HG03139 (cell line): ENCODE measurements around the gene F2RL2.
"Not testable (repeated sequence)": the region's sequence is repeated elsewhere in the genome, so short reads cannot be mapped to it uniquely, and the experiment has no call there.

Experiments used
- ATAC-seq: cut with Tn5 transposase; IDR thresholded peaks from one replicate; pipeline ENCODE4 v1.9.1; 2021; ENCODE audit not compliant: unreplicated experiment

The F2RL2 gene

DNA sequence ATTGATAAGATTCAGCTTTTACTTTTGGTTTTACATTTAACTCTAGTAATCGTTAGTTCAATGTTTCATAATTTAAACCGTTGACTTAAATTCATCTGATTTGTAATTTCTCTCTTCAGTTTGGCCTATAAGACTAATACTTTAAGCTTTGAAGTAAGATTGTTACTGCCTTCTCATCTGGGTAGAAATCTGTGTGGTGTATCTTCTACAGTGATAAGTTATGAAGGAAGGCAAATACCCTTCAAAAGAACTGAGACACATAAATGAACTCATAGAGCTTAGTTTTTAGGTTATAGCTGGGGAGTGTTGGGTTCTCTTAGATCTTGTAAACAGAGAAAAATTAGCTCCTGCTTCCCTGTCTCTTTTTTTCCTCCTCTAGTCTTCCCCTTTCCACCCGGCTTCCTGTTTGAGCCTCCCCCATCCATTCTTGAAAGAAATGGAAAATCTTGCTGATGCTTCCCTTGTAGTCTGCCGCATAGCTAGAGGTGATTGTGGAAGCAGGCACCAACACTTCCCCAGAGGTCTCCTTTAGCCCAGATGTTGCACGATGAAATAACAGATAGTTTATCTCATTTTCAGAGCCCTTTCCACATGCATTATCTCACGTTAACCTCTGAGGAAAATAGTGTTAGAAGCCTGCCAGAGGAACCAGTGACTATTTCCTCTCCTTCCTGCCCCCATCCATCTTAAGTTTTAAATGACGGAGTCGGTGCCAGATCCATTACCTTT lies 2.0 kb upstream of the F2RL2 start:
- ATAC-seq = no peak

DNA sequence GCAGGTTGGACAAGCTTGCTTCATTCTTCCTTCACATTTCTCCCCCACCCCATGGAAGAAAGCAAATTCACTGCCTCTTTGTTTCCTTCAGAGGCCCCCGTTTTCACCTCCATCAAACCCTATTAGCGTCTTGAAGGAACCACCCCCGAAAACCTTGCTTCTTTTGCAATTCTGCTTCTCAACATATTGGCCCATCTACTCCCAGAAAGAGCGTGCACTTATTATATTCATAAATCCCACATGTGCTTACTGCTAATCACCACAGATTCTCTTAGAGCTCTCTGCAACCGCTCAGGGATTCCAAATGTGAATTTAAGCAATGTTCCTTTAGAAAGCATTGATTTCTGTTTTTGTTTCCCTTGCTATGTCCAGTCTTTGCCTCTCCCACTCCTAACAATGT lies 1.1 kb downstream of the F2RL2 start:
- no peak for ATAC-seq

DNA sequence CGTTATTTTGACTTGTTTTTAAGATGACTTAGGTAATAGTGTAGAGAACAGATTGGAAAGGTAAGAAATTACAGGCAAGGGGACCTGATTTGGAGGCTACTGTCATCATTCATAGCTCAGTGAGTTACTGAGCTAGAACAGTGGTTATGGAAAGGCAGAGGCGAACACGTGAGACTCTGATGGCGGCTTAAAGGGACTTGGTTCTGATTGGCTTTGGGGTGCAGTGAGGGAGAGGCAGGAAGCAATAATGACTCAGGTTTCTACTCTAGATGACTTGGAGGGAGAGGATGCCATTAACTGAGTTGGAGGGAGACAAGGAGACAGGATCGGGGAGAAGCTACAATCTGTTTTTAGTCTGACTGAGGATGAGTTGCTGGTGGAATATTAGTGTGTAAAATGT lies 3.0 kb downstream of the F2RL2 start:
- no peak for ATAC-seq

DNA sequence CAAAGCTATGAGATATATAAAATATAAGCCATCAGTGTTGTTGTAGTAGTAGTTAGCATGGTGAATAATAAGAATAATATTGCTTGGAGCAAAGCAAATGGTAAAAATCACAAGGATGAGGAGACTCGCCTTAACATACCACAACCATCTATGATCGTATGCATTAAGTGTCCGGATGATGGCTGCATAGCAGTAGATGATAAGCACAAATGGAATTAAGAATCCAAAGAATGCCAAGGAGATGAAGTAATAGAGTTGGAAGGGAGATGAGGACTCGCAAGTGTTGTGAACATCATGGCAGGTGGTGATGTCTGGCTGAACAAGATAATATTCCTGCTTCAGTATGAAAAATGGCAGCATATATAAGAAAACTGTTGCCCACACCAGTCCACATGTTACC lies 5.5 kb downstream of the F2RL2 start:
- ATAC-seq = no peak

DNA sequence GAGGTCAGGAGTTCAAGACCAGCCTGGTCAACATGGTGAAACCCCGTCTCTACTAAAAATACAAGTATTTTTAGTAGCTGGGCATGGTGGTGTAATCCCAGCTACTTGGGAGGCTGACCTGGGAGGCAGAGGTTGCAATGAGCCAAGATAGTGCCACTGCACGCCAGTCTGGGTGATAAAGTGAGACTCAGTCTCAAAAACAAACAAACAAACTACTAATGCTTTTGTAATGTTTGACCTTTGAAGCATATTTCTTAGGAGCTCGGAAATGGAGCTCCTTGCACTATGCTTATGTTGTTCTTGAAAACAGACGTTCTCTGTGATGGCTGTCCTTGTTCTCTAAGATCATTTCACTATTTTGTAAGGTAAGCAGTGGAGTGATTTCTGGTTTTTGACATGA lies 6.0 kb downstream of the F2RL2 start:
- ATAC-seq = no peak

DNA sequence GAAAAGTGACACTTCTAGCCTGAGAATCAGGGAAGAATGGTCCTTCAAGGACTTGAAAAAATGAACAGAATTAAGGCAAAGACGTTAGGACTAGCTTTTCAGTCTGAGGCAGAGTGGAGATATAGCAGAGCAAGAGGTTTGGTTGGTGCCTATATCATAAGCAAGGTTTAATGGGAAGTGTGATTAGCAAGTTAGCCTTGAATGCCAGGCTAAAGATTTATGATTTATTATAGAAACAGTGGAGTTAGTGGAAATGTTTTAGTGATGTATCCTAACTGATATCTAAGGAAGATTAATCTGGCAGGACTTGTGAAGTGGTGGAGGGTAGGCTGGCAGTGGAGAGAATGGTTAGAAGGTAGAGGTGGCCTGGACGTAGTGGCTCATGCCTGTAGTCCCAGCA lies 7.0 kb downstream of the F2RL2 start:
- no peak for ATAC-seq

DNA sequence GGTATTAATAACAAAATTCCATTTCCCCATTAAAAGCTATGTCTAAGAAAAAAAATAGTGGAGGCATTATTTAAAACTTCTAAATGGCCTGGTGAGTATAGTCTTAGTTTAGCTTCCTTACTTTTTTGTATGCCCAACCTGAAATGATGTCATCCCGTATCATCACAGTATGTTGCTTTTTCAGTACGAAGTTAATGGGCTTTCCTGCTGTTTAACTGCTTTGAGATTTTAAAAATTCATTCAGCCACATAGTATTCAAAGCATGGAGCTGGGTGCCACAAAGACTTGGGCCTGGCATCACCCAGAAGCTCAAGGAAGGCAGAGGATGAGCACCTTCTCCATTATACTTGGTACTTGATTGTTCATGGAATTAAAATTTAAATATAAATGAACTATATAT lies 7.4 kb downstream of the F2RL2 start:
- no peak for ATAC-seq

DNA sequence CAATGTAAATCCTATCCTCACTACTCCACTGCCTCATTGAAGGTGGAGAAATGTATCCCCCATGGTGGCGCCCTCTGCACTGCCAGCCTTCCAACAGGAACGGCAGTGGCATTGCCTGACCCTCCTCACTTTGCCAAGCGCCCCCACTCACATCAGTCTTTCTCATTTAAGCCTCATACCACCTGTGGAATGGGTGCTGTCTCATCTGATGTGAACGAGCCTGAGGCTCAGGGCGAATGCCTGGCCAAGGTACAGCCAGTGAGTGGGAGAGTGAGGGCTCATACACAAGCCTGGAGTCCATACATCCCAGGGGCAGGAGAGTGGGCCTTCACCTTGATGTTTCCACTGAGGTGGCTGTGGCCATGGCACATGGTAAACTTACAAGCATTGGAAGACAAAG lies 10.3 kb downstream of the F2RL2 start:
- ATAC-seq = no peak

DNA sequence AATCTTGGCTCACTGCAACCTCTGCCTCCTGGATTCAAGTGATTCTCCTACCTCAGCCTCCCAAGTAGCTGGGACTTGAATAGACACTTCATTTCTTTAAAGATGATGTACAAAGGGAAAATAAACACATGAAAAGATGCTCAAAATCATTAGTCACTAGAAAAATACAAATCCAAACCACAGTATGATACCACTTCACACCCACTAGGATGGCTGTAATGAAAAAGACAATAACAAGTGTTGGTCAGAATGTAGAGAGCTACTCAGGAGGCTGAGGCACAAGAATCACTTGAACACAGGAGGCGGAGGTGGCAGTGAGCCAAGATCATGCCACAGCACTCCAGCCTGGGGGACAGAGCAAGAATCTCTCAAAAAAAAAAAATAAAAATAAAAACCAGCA lies 13.0 kb downstream of the F2RL2 start:
- ATAC-seq = no peak

DNA sequence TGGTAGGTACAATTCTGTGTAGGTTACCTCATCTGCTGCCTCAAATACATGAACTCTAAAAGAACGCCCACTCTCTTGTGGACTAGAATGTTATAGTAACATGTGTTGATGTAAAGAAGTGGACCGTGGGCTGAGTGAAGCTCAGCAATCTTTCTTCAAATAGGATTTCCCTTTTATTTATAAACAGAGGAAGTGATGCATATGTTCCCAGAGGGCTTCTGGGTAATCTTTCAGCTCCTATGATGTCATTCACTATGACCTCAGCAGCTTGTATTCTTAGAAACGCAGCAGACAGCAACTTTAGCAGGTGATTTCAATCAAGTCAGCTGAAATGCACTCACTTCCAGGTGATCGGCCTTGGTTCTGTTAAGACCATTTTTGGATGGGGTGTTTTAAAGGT lies 14.4 kb downstream of the F2RL2 start:
- ATAC-seq = no peak

DNA sequence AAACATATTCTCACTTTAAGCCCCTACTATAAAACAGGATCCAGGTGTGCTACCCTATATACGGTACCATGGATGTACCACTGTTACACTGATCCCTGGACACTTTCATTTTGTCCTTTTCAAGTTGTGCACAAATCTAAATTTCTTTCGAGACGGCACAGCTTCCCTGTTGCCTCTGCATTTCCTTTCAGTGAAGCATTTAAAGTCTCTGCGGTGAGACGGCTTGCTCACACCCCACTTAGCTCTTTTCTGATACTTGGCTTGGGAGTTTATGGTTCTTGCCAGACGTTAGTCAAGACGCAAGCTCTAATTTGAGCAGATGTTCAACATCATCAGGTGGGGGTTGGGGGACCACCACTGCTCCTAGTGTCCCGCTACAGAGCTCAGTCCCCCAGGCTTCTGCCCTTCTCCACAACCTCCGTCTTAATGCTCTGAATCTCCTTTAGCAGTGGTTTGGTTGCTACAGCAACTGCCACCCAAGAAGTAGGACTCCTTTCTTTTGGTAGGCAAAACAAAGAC lies 15.8 kb downstream of the F2RL2 start:
- no peak for ATAC-seq

DNA sequence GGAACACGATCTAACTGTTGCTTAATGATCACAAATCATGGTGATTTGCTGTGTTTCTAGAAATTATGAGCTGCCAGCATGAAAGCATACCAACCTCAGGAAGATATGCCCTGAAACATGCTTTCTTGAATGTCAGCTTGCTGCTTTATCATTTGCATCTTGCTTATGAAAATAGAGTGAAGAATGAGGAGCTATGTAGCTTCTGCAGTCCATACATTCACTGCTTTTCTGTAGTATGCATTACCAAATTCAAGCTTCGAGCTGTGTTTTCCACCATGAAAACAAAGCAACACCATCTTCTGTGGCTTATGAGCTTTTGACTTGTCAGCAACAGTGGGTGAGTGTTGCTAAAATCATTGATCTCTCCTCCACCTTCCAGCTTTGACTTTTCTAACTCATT lies 16.5 kb downstream of the F2RL2 start:
- ATAC-seq = no peak

DNA sequence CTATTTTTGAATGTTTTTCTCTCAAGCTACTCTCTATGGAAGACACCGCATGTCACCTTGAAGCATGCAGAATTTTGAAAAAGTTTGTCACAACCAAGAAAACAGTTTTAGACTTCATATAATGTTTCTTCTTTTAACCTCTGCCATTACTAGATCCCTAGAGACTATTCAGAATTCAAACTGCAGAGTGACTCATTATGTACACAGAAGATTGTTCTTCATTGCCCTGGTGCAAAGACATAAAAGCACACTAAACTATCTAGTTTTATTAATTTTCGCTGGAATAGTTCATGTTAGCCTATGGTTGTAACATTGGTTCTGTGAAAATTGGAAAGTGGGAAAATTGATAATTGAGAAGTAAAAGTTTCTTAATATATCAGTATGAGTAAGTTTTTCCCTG lies 18.4 kb downstream of the F2RL2 start:
- no peak for ATAC-seq

DNA sequence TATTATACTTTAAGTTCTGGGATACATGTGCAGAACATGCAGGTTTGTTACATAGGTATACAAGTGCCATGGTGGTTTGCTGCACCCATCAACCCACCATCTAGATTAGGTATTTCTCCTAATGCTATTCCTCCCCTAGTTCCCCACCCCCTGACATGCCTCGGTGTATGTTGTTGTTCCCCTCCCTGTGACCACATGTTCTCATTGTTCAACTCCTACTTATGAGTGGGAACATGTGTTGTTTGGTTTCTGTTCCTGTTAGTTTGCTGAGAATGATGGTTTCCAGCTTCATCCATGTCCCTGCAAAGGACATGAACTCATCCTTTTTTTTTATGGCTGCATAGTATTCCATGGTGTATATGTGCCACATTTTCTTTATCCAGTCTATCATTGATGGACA lies 19.2 kb downstream of the F2RL2 start:
- not testable (repeated sequence) for ATAC-seq

DNA sequence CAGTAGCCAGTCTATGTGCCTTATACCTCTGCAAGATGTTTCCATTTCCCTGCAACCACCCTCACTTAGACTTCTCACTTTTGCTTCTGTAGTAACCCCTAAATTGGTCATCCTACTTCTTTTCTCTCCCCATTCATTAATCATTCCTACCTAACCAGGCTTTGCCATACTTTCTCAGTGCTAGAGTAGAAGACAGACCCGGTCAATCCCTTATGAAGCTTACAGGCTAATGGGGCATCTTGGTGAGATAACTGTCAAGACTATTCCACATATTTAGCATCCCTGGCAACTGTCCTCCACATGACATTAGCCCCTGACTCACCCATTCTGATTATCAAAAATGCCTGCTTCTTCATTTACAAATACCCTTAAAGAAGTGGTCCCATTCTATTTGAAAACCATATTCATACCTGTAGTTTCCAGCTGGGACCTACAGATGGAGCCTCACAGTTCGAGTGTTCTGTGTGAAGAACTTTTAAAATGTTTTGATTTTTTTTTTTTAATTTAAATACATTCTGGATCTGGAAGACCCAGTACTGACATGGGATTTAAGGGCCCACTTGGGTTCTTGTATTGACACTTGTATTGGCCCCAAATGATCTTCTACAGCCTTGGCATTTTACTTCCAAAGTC lies 21.0 kb downstream of the F2RL2 start:
- ATAC-seq = no peak

DNA sequence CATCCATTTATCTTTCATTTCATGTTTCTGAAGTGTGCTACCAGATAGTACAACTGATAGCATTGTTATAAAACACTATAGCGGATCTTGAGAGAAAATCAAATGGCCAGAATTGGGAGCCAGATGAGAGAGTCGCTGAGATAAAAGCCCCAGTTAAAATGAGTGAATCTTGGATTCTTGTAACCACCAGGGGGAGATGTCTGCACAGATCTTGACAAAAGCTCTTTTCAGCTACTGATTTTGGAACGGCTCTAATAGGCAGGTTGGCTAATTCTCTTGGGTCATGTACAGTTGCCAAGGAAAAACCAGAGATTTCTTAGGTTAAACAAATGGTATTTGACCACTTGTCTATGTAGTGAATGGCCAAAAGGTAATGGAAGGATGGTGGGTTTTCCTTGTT lies 21.7 kb downstream of the F2RL2 start:
- ATAC-seq = no peak

DNA sequence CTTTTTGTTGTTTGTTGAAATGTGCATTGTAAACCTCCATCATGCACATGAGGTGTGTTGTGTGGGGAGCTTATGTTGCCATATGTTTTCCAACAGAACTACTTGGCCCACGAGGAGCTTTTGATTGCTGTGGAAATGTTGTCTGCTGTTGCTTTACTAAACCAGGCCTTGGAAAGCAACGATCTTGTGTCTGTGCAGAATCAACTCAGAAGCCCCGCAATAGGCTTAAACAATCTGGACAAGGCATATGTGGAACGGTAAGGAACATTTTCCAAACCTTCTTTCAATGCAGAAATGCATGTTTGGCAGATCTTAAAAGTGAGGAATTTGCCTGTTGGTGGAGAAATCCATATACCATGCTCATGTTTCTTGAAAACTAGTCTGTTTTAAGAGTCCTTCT lies 22.5 kb downstream of the F2RL2 start:
- no peak for ATAC-seq

DNA sequence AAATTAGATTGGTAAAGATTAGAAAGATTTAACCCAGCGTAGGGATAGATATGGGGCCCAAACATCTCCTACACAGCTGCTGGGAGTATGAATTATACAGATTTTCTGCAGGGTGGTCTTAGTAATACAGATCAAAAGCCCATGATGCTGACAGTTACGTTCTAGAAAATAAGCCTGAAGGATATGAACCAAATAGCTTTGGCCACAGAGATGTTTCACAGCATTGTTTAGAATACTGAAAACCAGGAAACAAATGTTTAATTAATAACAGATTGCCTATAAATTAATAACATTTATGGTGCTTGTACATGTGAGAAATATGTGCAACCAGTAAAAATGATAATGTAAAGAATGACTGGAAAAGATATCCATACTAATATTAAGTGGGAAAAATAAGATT lies 24.7 kb downstream of the F2RL2 start:
- ATAC-seq = no peak

DNA sequence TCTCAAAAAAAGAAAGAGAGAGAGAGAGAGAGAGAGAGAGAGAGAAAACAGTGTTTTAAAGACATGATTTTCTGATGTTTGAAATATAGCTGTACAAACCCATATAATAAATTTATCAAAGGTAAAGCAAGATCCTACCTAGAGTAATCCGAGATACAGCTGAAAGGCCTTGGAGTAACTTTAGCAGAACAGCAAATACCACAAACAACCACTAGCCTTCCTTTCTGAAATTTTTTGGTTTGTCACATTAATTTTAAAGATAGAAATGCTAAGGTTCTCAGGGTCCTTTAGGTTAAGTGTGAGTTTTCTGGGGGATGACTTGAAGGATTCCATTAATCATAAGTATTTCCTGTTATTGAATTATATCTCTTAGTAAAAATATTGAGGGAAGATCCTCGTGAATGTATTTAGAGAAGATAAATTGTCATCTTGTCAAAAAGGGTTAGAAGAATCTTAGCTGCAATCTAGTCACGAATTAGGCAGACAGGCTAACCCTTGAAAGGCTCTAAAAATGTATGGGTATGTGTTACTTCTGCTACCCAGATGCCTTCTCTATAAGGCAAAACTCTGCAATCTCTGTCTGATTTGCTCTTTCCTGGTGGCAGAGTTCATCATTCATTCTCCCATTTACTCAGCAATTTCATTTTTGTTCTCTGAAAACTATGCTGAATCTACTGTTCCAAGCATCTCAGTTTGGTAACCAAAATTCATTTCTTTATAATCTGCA lies 27.3 kb downstream of the F2RL2 start:
- ATAC-seq = no peak

DNA sequence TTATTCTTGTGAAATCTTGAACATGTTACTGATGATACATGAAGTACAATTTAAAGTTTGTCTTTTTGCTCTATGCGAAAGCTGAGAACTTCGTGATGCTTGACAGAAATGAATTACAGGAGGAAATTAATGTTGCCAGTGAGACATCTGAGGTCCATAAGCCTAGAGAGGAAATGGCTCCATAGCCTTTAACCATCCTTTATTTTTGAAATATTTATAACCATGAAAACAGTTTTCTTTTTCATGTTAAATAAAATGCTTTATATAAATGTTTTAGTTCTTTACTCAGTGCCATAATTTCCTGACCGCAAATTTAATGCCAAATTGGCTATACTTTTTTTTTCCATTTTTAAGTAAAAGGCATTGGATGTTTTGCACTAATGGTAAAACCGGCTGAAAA lies 29.1 kb downstream of the F2RL2 start:
- ATAC-seq = no peak

DNA sequence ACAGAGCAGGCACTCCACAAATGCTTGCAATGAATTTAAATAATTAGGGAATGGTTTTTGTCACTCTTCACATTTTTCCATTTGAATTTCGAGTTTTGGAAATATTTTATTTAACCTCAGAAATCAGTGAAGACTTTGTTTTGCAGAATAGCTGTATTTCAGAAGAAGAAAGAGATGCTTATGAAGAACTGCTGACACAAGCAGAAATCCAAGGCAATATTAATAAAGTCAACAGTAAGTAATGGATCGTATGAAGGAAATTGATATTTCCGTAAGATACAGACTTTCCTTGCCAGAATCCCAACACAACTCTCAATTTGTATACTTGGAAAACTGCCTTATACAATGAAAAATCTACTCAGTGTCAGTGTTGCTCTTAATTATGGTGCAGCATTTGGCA lies 30.5 kb downstream of the F2RL2 start:
- ATAC-seq = no peak

DNA sequence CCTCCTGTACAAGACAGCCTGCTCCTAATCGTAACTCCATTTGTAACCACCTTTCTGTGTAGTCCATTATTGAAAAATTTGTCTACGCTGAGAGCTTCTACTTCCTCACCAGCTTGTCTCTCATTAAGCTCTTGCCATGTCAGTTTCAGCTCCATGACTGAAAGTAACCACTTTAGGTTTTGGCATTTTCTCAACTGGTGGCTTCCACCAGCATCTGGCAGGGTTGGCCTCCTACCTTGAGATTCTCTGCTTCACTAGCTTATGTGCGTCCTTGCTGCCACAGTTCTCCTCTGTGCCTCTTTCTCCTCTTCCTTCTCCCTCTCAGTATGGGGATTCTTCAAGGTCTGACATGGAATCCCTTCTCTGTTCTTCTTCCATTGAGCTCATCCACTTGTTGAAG lies 31.8 kb downstream of the F2RL2 start:
- ATAC-seq = no peak
